Progenitor cell of endocrine pancreas (in vitro differentiated cells): ENCODE measurements around the gene GPN2. TPM values are rescaled to one million over a fixed set of nuclear protein-coding genes. Genes with fewer than 3 reads are reported as not detected.

Experiments
- DNase-seq: peaks from one replicate; pipeline ENCODE4 v3.0.0; 2021; ENCODE audit warnings: low spot score; ENCODE audit not compliant: unreplicated experiment
- H3K27ac Mint-ChIP-seq: 2 replicates; pipeline ENCODE4 v1.8.0; 2021; ENCODE audit warnings: mild to moderate bottlenecking, moderate library complexity, mixed read lengths
- H3K27me3 Mint-ChIP-seq: 2 replicates; pipeline ENCODE4 v1.8.0; 2021; ENCODE audit warnings: mixed read lengths
- H3K36me3 Mint-ChIP-seq: 2 replicates; pipeline ENCODE4 v1.8.0; 2022; ENCODE audit warnings: mixed read lengths; ENCODE audit not compliant: insufficient read depth
- H3K4me1 Mint-ChIP-seq: 2 replicates; pipeline ENCODE4 v1.8.0; 2021; ENCODE audit warnings: low read depth, mixed read lengths
- H3K4me3 Mint-ChIP-seq: 2 replicates; pipeline ENCODE4 v1.8.0; 2021; ENCODE audit warnings: low read depth, mild to moderate bottlenecking, moderate library complexity, mixed read lengths
- H3K9me3 Mint-ChIP-seq: 2 replicates; pipeline ENCODE4 v1.8.0; 2021; ENCODE audit warnings: low read depth, mixed read lengths
- CTCF ChIP-seq: fragments of 200-600 bp; sonication (generic); IDR thresholded peaks from one replicate; pipeline ENCODE4 v1.5.0; 2021; ENCODE audit warnings: antibody characterized with exemption, mild to moderate bottlenecking; ENCODE audit not compliant: unreplicated experiment
- total RNA-seq: library from RNA; stranded (reverse); gene quantifications from 2 replicates; pipeline ENCODE4 v1.2.1, GENCODE V29; 2021

The GPN2 gene
- total RNA-seq, 1 donor from 2014 or later, result 37.4 TPM

GRCh38 chr1:26861286-26861701 is 28.8 kb downstream of the GPN2 start:
- no peak overlapping the region for H3K4me3 Mint-ChIP-seq
- H3K4me1 Mint-ChIP-seq, result peaks cover 8% of the 10 kb centered on the region
- no peaks in the 10 kb centered on the region for H3K9me3 Mint-ChIP-seq
- H3K27ac Mint-ChIP-seq, result no peak overlapping the region
- H3K27me3 Mint-ChIP-seq, result peaks cover 7% of the 10 kb centered on the region
- DNase-seq, result no peak
- TF ChIP-seq CTCF, result peak; percentile 12
- no peaks in the 10 kb centered on the region for H3K36me3 Mint-ChIP-seq

- TF ChIP-seq CTCF, result no peak
- Mint-ChIP-seq H3K4me3 (no peak overlapping the region), H3K9me3 (no peaks in the 10 kb centered on the region), H3K27me3 (peaks cover 3% of the 10 kb centered on the region), H3K36me3 (peaks cover 3% of the 10 kb centered on the region), H3K4me1 (peaks cover under 1% of the 10 kb centered on the region), H3K27ac (no peak overlapping the region)
- DNase-seq, result no peak
Measured at GRCh38 chr1:26858891-26859640, 31.0 kb downstream of the GPN2 start.

- H3K27ac Mint-ChIP-seq, result no peak overlapping the region
- no peak overlapping the region for H3K4me3 Mint-ChIP-seq
- H3K36me3 Mint-ChIP-seq, result peaks cover 5% of the 10 kb centered on the region
- H3K9me3 Mint-ChIP-seq, result no peaks in the 10 kb centered on the region
- no peak for DNase-seq
- no peak for TF ChIP-seq CTCF
- peaks cover 2% of the 10 kb centered on the region for H3K27me3 Mint-ChIP-seq
- H3K4me1 Mint-ChIP-seq, result no peaks in the 10 kb centered on the region
Measured at GRCh38 chr1:26858160-26858559, 31.9 kb downstream of the GPN2 start.

- H3K4me1 Mint-ChIP-seq, result no peaks in the 10 kb centered on the region
- H3K36me3 Mint-ChIP-seq, result peaks cover 10% of the 10 kb centered on the region
- H3K4me3 Mint-ChIP-seq, result no peak overlapping the region
- H3K27ac Mint-ChIP-seq, result no peak overlapping the region
- TF ChIP-seq CTCF, result no peak
- no peaks in the 10 kb centered on the region for H3K27me3 Mint-ChIP-seq
- no peak for DNase-seq
- H3K9me3 Mint-ChIP-seq, result no peaks in the 10 kb centered on the region
Measured at GRCh38 chr1:26857473-26858060, 32.5 kb downstream of the GPN2 start.

- no peaks in the 10 kb centered on the region for H3K9me3 Mint-ChIP-seq
- H3K36me3 Mint-ChIP-seq, result peaks cover 12% of the 10 kb centered on the region
- no peak for TF ChIP-seq CTCF
- H3K4me3 Mint-ChIP-seq, result no peak overlapping the region
- H3K4me1 Mint-ChIP-seq, result no peaks in the 10 kb centered on the region
- no peak for DNase-seq
- peak overlapping the region; percentile 72 for H3K27ac Mint-ChIP-seq
- no peaks in the 10 kb centered on the region for H3K27me3 Mint-ChIP-seq
Measured at GRCh38 chr1:26856604-26857469, 33.2 kb downstream of the GPN2 start.
